PC-3 (cell line): ENCODE results near the gene HDAC11. TPM values are rescaled to one million over a fixed set of nuclear protein-coding genes. Genes with fewer than 3 reads are reported as not detected.

ENCODE experiments used
- ATAC-seq: fragments of 200-7000 bp; cut with Tn5 transposase; 2 replicates; pipeline ENCODE4 v1.9.1; 2020; ENCODE audit warnings: mild to moderate bottlenecking, moderate library complexity
- BruUV-seq: library from RNA; stranded (reverse); fragments of 400-500 nt; replicated peaks from 2 replicates; lab custom pipeline; 2021; lab: Mats Ljungman, UMichigan
- CTCF ChIA-PET: fragments of 300-600 bp; sonication (Branson Sonifier 250); formaldehyde crosslinking; loops from one replicate; lab custom pipeline; 2022; ENCODE audit warnings: antibody characterized with exemption; lab: Charles Lee
- POLR2A ChIA-PET: fragments of 300-600 bp; sonication (Branson Sonifier 250); formaldehyde crosslinking; loops from one replicate; lab custom pipeline; 2022; ENCODE audit warnings: antibody characterized with exemption; ENCODE audit not compliant: unreplicated experiment; lab: Charles Lee
- DNase-seq: peaks from one replicate; pipeline ENCODE4 v3.0.0-alpha.2; 2015
- H2AFZ ChIP-seq: fragments of 300-600 bp; sonication (generic); 2 replicates; pipeline ENCODE4 v1.6.0; 2016; ENCODE audit warnings: antibody characterized with exemption, low read length
- H3F3A ChIP-seq: fragments of 300-600 bp; sonication (generic); one replicate; pipeline ENCODE4 v1.6.0; 2017; ENCODE audit warnings: antibody characterized with exemption, low read length, control low read depth, mild to moderate bottlenecking; ENCODE audit not compliant: unreplicated experiment
- H3K27ac ChIP-seq: fragments of 300-600 bp; sonication (generic); 2 replicates; pipeline ENCODE4 v1.5.1; 2016; ENCODE audit warnings: mild to moderate bottlenecking, low read length
- H3K27me3 ChIP-seq: fragments of 300-600 bp; sonication (generic); 2 replicates; pipeline ENCODE4 v1.6.1; 2016; ENCODE audit warnings: low read length, mixed read lengths
- H3K36me3 ChIP-seq: fragments of 300-600 bp; sonication (generic); 2 replicates; pipeline ENCODE4 v1.6.1; 2016; ENCODE audit warnings: low read depth, mixed run types, low read length, mixed read lengths
- H3K4me1 ChIP-seq: fragments of 300-600 bp; sonication (generic); 2 replicates; pipeline ENCODE4 v1.5.1; 2016; ENCODE audit warnings: low read length; ENCODE audit not compliant: insufficient read depth
- H3K4me2 ChIP-seq: fragments of 300-600 bp; sonication (generic); 2 replicates; pipeline ENCODE4 v1.6.0; 2016; ENCODE audit warnings: low read length
- H3K4me3 ChIP-seq: fragments of 300-600 bp; sonication (generic); 2 replicates; pipeline ENCODE4 v1.5.1; 2016; ENCODE audit warnings: mild to moderate bottlenecking, low read length, mixed read lengths
- H3K79me2 ChIP-seq: fragments of 300-600 bp; sonication (generic); 2 replicates; pipeline ENCODE4 v1.6.1; 2017; ENCODE audit warnings: low read length, mixed read lengths
- H3K9ac ChIP-seq: fragments of 300-600 bp; sonication (generic); 2 replicates; pipeline ENCODE4 v1.6.0; 2016; ENCODE audit warnings: mild to moderate bottlenecking, low read length
- H3K9me2 ChIP-seq: fragments of 300-600 bp; sonication (generic); replicated peaks from 2 replicates; pipeline ENCODE4 v1.6.1; 2016; ENCODE audit warnings: mixed run types, low read length, mixed read lengths
- H3K9me3 ChIP-seq: fragments of 300-600 bp; sonication (generic); 2 replicates; pipeline ENCODE4 v1.6.1; 2016; ENCODE audit warnings: low read length, mixed read lengths
- H4K20me1 ChIP-seq: fragments of 300-600 bp; sonication (generic); 2 replicates; pipeline ENCODE4 v1.6.1; 2016; ENCODE audit warnings: low read length, mixed read lengths
- CTCF ChIP-seq: fragments of 300-600 bp; sonication (generic); conservative IDR thresholded peaks from 2 replicates; pipeline ENCODE4 v1.5.1; 2017; ENCODE audit warnings: antibody characterized with exemption, low read depth, mild to moderate bottlenecking, low read length
- EZH2 ChIP-seq: fragments of 300-600 bp; sonication (generic); IDR thresholded peaks from one replicate; pipeline ENCODE4 v1.6.1; 2017; ENCODE audit warnings: antibody characterized with exemption, mild to moderate bottlenecking, low read length; ENCODE audit not compliant: unreplicated experiment
- EZH2phosphoT487 ChIP-seq: fragments of 300-600 bp; sonication (generic); IDR thresholded peaks from 2 replicates; pipeline ENCODE4 v1.6.1; 2018; ENCODE audit warnings: mild to moderate bottlenecking, antibody characterized with exemption, low read length, borderline replicate concordance
- intact Hi-C: fragments of 100-400 bp; cut with micrococcal nuclease; formaldehyde crosslinking; loops from 2 replicates; pipeline ENCODE4 v1.9.0; 2023
- total RNA-seq: library from RNA; depleted of rRNA; stranded (reverse); fragments of >200 nt; gene quantifications from 2 replicates; pipeline ENCODE4 v1.2.3, GENCODE V29; 2014

HDAC11 gene
- total RNA-seq, 1 experiment from 2014 or later: 24.2 TPM

- no peaks in the 10 kb centered on the region for H3F3A ChIP-seq
- no peak overlapping the region for H2AFZ ChIP-seq
- DNase-seq: no peak
- H3K4me2 ChIP-seq: no peak overlapping the region
- H3K27me3 ChIP-seq: no peaks in the 10 kb centered on the region
- no peaks in the 10 kb centered on the region for H3K9me2 ChIP-seq
- intact Hi-C loops: no loop called here
- no peaks in the 10 kb centered on the region for H3K79me2 ChIP-seq
- no peaks in the 10 kb centered on the region for H4K20me1 ChIP-seq
- H3K4me3 ChIP-seq: no peak overlapping the region
- no peak overlapping the region for H3K9ac ChIP-seq
- no peak overlapping the region for H3K27ac ChIP-seq
- TF ChIP-seq EZH2 (no peak), EZH2phosphoT487 (no peak), CTCF (no peak)
- ChIA-PET POLR2A (no interaction called here), CTCF (no interaction called here)
- peaks cover 13% of the 10 kb centered on the region for H3K4me1 ChIP-seq
- H3K36me3 ChIP-seq: 0 out of 2 replicates have a peak, but pooled peaks cover 4% of the 10 kb centered on the region
- H3K9me3 ChIP-seq: peaks cover 5% of the 10 kb centered on the region; the same call in 1 of the 2 replicates
- BruUV-seq: no TSS peak
- ATAC-seq: no peak
Measured at GRCh38 chr3:13487403-13487802, 7.3 kb downstream of the HDAC11 start.

DNA sequence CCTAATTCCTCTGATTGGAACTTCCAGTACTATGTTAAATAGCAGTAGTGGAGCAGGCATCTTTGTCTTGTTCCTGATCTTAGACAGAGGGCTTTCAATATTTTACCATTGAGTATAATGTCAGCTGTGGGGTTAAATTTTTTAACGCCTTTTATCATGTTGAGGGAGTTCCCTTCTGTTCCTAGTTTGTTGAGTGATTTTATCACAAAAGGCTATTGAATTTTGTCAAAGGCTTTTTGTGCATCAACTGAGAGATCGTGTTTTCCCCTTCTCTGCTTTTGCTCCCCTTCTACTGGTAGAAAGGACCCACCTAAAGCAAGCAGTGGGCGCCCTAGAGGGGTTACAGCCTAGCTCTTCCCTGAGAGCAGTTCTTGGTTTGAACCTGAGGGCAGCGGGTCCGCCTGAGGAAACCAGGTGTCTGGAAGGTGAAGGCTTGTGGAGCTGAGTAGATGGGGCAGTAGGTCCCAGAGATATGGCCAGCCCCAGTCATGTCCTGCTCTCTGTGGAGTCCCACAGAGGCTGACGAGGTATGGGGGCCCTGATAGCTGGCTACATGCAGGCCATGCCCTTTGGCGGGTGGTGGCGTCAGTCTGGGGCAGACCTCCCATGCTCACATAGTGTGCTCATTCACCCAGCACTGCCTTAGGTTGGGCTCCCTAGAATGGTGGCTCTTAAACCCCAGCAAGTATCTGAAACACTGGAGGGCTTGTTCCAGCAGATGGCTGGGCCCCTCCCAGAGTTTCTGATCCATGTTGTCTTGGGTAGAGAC lies 11.3 kb downstream of the HDAC11 start:
- Histone ChIP-seq H3K9me2 (no peaks in the 10 kb centered on the region), H3K4me2 (no peak overlapping the region), H3K4me3 (no peak overlapping the region), H2AFZ (no peak overlapping the region), H4K20me1 (no peaks in the 10 kb centered on the region), H3K27ac (no peak overlapping the region), H3K79me2 (no peaks in the 10 kb centered on the region), H3F3A (no peaks in the 10 kb centered on the region), H3K27me3 (no peaks in the 10 kb centered on the region), H3K4me1 (peaks cover under 1% of the 10 kb centered on the region), H3K9ac (no peak overlapping the region), H3K36me3 (0 out of 2 replicates have a peak, but pooled peaks cover 4% of the 10 kb centered on the region), H3K9me3 (peaks cover 5% of the 10 kb centered on the region; the same call in 1 of the 2 replicates)
- intact Hi-C loops: no loop called here
- DNase-seq: no peak
- ChIA-PET CTCF (no interaction called here), POLR2A (no interaction called here)
- BruUV-seq: no TSS peak
- TF ChIP-seq EZH2phosphoT487 (no peak), CTCF (no peak), EZH2 (no peak)
- no peak for ATAC-seq

DNA sequence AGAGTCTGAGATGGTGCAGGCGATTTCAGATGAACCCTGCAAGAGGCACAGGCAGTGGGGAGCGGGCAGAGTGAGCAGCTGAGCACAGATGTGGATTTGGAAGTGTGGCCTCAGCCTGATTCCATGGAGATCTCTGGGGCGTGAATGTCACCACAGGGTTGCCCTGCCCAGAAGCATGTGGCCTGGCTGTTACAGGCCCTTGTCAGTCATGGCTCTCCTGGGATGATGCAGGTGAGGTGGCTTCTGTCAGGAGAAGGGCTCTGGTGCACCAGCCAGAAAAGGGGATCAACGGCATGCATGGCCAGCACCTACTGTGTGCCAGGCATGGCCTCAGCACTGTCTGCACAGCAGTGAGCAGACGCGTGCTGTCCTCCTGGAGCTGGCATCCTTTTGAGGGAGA lies 11.9 kb downstream of the HDAC11 start:
- no peaks in the 10 kb centered on the region for H3F3A ChIP-seq
- no peaks in the 10 kb centered on the region for H3K79me2 ChIP-seq
- intact Hi-C loops: no loop called here
- no peak for TF ChIP-seq CTCF
- TF ChIP-seq EZH2: no peak
- no peak for TF ChIP-seq EZH2phosphoT487
- H4K20me1 ChIP-seq: no peaks in the 10 kb centered on the region
- peaks cover 7% of the 10 kb centered on the region for H3K4me1 ChIP-seq
- no peaks in the 10 kb centered on the region for H3K27me3 ChIP-seq
- no TSS peak for BruUV-seq
- H3K9ac ChIP-seq: no peak overlapping the region
- no peak for ATAC-seq
- ChIA-PET CTCF (no interaction called here), POLR2A (no interaction called here)
- no peaks in the 10 kb centered on the region for H3K9me2 ChIP-seq
- peaks cover 5% of the 10 kb centered on the region; the same call in 1 of the 2 replicates for H3K9me3 ChIP-seq
- no peak overlapping the region for H3K4me3 ChIP-seq
- H3K36me3 ChIP-seq: 0 out of 2 replicates have a peak, but pooled peaks cover 4% of the 10 kb centered on the region
- H3K4me2 ChIP-seq: no peak overlapping the region
- H3K27ac ChIP-seq: no peak overlapping the region
- H2AFZ ChIP-seq: no peak overlapping the region
- DNase-seq: no peak
